ENCODE measurements around the gene CEMIP. TPM values are rescaled to one million over a fixed set of nuclear protein-coding genes. Genes with fewer than 3 reads are reported as not detected.

The CEMIP gene
- polyA plus RNA-seq, 2 of the 4 experiments (the other 2 are of a cell fraction), result 0.54 to 0.84 TPM

- H3K4me2 ChIP-seq, result no peak overlapping the region
- H3K27ac ChIP-seq, result no peak overlapping the region
- ATAC-seq (no peak; a peak in 1 of 6 replicates), FAIRE-seq (no peak), DNase-seq (ENCODE audit: low read depth in 1 of 2, low spot score in 1 of 2) (no peak)
- 75% methylated on average over 4 of the region's 4 CpGs for WGBS (ENCODE audit: missing lambda C conversion rate)
- H3K4me3 ChIP-seq, result no peak overlapping the region
- no peaks in the 10 kb centered on the region for H3K9me3 ChIP-seq
- no peak for TF ChIP-seq SMC3 (IDR thresholded peaks at IDR 0.05)
- TF ChIP-seq POLR2AphosphoS2 (conservative IDR thresholded peaks at IDR 0.05; ENCODE audit: low read length), result no peak
- no peak for TF ChIP-seq GATA3 (IDR thresholded peaks at IDR 0.05; ENCODE audit: borderline replicate concordance)
- TF ChIP-seq CHD2 (IDR thresholded peaks at IDR 0.05; ENCODE audit: low read length, partially characterized antibody), result no peak
- TF ChIP-seq EHF (CRISPR knock-in tag; IDR thresholded peaks at IDR 0.05), result no peak
- TF ChIP-seq TFCP2L1 (CRISPR knock-in tag; IDR thresholded peaks at IDR 0.05), result no peak
- TF ChIP-seq JUNB (IDR thresholded peaks at IDR 0.05), result no peak
- TF ChIP-seq HOXB13 (CRISPR knock-in tag; IDR thresholded peaks at IDR 0.05; ENCODE audit: low read depth), result no peak
- TF ChIP-seq KDM1A (IDR thresholded peaks at IDR 0.05; ENCODE audit: low read depth), result no peak
- TF ChIP-seq FOSB (CRISPR knock-in tag; IDR thresholded peaks at IDR 0.05), result no peak
- TF ChIP-seq EP300 (IDR thresholded peaks at IDR 0.05), result no peak
- no peak for TF ChIP-seq FOXS1 (CRISPR knock-in tag; IDR thresholded peaks at IDR 0.05)
- no peak for TF ChIP-seq POLR2A (IDR thresholded peaks at IDR 0.05; ENCODE audit: low read length)
- TF ChIP-seq HES2 (IDR thresholded peaks at IDR 0.05), result no peak
- TF ChIP-seq SREBF2 (IDR thresholded peaks at IDR 0.05), result no peak
- no peak for TF ChIP-seq BHLHE40 (IDR thresholded peaks at IDR 0.05; ENCODE audit: low read depth, low read length)
- H3K4me1 ChIP-seq, result no peaks in the 10 kb centered on the region
- ChIA-PET CTCF (interaction anchor here (1.5 to 1.9 kb wide), 3 partner anchors 20 to 153 kb away, joined by 3 to 4 read pairs (median 4); partner anchors contain the start of gene CEMIP), POLR2A (no interaction called here)
Observed at GRCh38 chr15:80929225-80929624, 150.1 kb downstream of the CEMIP start.

- CTCF ChIA-PET, result interaction anchor here (1.0 to 1.9 kb wide), 3 partner anchors 20 to 150 kb away, joined by 3 to 4 read pairs (median 4); partner anchors contain the start of gene CEMIP
- no peak overlapping the region for H3K4me2 ChIP-seq
- WGBS (ENCODE audit: missing lambda C conversion rate), result 34% methylated on average over 4 of the region's 4 CpGs
- no peak for TF ChIP-seq CTCF (IDR thresholded peaks at IDR 0.05)
- TF ChIP-seq KDM1A (IDR thresholded peaks at IDR 0.05; ENCODE audit: low read depth), result no peak
- TF ChIP-seq ELK1 (IDR thresholded peaks at IDR 0.05; ENCODE audit: low read depth, low read length), result no peak
- no peak for TF ChIP-seq BHLHE40 (IDR thresholded peaks at IDR 0.05; ENCODE audit: low read depth, low read length)
- TF ChIP-seq SMC3 (IDR thresholded peaks at IDR 0.05), result no peak
- no peak for TF ChIP-seq RCOR1 (IDR thresholded peaks at IDR 0.05; ENCODE audit: low read depth, low read length)
- TF ChIP-seq EHF (CRISPR knock-in tag; IDR thresholded peaks at IDR 0.05), result no peak
- TF ChIP-seq PBX3 (IDR thresholded peaks at IDR 0.05), result no peak
- no peaks in the 10 kb centered on the region for H3K9me3 ChIP-seq
- H3K4me3 ChIP-seq, result no peak overlapping the region
- no peak overlapping the region for H3K27ac ChIP-seq
- no peaks in the 10 kb centered on the region; the same call in 2 of the 3 replicates for H3K4me1 ChIP-seq
- DNase-seq (ENCODE audit: low read depth in 1 of 2, low spot score in 1 of 2) (no peak), ATAC-seq (no peak), FAIRE-seq (no peak)
- POLR2A ChIA-PET, result no interaction called here
Observed at GRCh38 chr15:80929689-80930088, 150.5 kb downstream of the CEMIP start.

- 77% methylated on average over 2 of the region's 2 CpGs for WGBS (ENCODE audit: missing lambda C conversion rate)
- Histone ChIP-seq H3K4me1 (no peaks in the 10 kb centered on the region; the same call in 2 of the 3 replicates), H3K27ac (no peak overlapping the region), H3K4me2 (no peak overlapping the region), H3K9me3 (no peaks in the 10 kb centered on the region), H3K4me3 (no peak overlapping the region)
- TF ChIP-seq ELK1 (IDR thresholded peaks at IDR 0.05; ENCODE audit: low read depth, low read length) (no peak), ZSCAN20 (CRISPR knock-in tag; IDR thresholded peaks at IDR 0.05) (no peak), POLR2AphosphoS2 (conservative IDR thresholded peaks at IDR 0.05; ENCODE audit: low read length) (no peak), ATOH8 (CRISPR knock-in tag; IDR thresholded peaks at IDR 0.05; ENCODE audit: low read depth) (no peak), EHF (CRISPR knock-in tag; IDR thresholded peaks at IDR 0.05) (no peak)
- POLR2A ChIA-PET, result no interaction called here
- CTCF ChIA-PET, result no interaction called here
- no peak for DNase-seq (ENCODE audit: low read depth in 1 of 2, low spot score in 1 of 2)
- FAIRE-seq, result no peak
- ATAC-seq, result no peak
Observed at GRCh38 chr15:80931191-80931590, 152.0 kb downstream of the CEMIP start.
